ENCODE measurements around the gene CXCR6.

The CXCR6 gene

GRCh38 chr3:45972534-45973402, 29.5 kb downstream of the CXCR6 start:
- DNase-seq: no peak

GRCh38 chr3:45974686-45975085, 31.4 kb downstream of the CXCR6 start:
- DNase-seq: no peak

- DNase-seq: no peak
These were observed 32.4 kb downstream of the CXCR6 start for GRCh38 chr3:45975686-45976085.

GRCh38 chr3:45976191-45977091, 33.2 kb downstream of the CXCR6 start:
- no peak for DNase-seq

- no peak for DNase-seq
These were observed 34.9 kb downstream of the CXCR6 start for GRCh38 chr3:45978006-45978761.

- no peak for DNase-seq
These were observed 36.1 kb downstream of the CXCR6 start for GRCh38 chr3:45979378-45979777.

GRCh38 chr3:45980229-45980813, 37.1 kb downstream of the CXCR6 start:
- DNase-seq: no peak

- no peak for DNase-seq
These were observed 37.6 kb downstream of the CXCR6 start for GRCh38 chr3:45980819-45981218.

GRCh38 chr3:45981346-45982074, 38.2 kb downstream of the CXCR6 start:
- no peak for DNase-seq

- no peak for DNase-seq
These were observed 40.5 kb downstream of the CXCR6 start for GRCh38 chr3:45983770-45984169.

GRCh38 chr3:45984331-45985312, 41.4 kb downstream of the CXCR6 start:
- DNase-seq: no peak

- no peak for DNase-seq
These were observed 42.5 kb downstream of the CXCR6 start for GRCh38 chr3:45985532-45986302.

GRCh38 chr3:45986303-45986982, 43.2 kb downstream of the CXCR6 start:
- no peak for DNase-seq

- no peak for DNase-seq
These were observed 44.4 kb downstream of the CXCR6 start for GRCh38 chr3:45987368-45988291.

- DNase-seq: no peak
These were observed 45.1 kb downstream of the CXCR6 start for GRCh38 chr3:45988362-45988761.

GRCh38 chr3:45988804-45989203, 45.5 kb downstream of the CXCR6 start:
- no peak for DNase-seq

GRCh38 chr3:45990181-45990580, 46.9 kb downstream of the CXCR6 start:
- no peak for DNase-seq

GRCh38 chr3:45991341-45991740, 48.1 kb downstream of the CXCR6 start:
- no peak for DNase-seq
